Gastrocnemius medialis (tissue), 4 donors: ENCODE data around the gene FOXN1.

Experiments
- POLR2A ChIP-seq, 2 donors: fragments of 450-650 bp; IDR thresholded peaks; one replicate each; pipeline ENCODE4 v1.6.1; 2017; ENCODE audit warnings: antibody characterized with exemption in 2 of 2, mild to moderate bottlenecking in 2 of 2, moderate library complexity in 2 of 2
- TF ChIP-seq, protein P1 (sequence below), 5 experiments: fragments of 450-650 bp in 3 of 5; fragments of 200-600 bp in 2 of 5; sonication (generic) in 2 of 5; IDR thresholded peaks in 4 of 5; conservative IDR thresholded peaks in 1 of 5; 1 replicate in 4 of 5; 2 replicates in 1 of 5; pipeline ENCODE4 v1.5.1; 2016 to 2019; ENCODE audit warnings: antibody characterized with exemption in 5 of 5, mild to moderate bottlenecking in 3 of 5, moderate library complexity in 3 of 5

GRCh38 chr17:28509789-28510188 is 3.6 kb downstream of the FOXN1 start:
- TF ChIP-seq, protein P1, sequence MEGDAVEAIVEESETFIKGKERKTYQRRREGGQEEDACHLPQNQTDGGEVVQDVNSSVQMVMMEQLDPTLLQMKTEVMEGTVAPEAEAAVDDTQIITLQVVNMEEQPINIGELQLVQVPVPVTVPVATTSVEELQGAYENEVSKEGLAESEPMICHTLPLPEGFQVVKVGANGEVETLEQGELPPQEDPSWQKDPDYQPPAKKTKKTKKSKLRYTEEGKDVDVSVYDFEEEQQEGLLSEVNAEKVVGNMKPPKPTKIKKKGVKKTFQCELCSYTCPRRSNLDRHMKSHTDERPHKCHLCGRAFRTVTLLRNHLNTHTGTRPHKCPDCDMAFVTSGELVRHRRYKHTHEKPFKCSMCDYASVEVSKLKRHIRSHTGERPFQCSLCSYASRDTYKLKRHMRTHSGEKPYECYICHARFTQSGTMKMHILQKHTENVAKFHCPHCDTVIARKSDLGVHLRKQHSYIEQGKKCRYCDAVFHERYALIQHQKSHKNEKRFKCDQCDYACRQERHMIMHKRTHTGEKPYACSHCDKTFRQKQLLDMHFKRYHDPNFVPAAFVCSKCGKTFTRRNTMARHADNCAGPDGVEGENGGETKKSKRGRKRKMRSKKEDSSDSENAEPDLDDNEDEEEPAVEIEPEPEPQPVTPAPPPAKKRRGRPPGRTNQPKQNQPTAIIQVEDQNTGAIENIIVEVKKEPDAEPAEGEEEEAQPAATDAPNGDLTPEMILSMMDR (IDR thresholded peaks at IDR 0.05 in 4 of 5, conservative IDR thresholded peaks at IDR 0.05 in 1 of 5), result no peak
- TF ChIP-seq POLR2A (IDR thresholded peaks at IDR 0.05), result no peak
